Left ventricle myocardium inferior (tissue), 1 donor: ENCODE results near the gene CCBE1. TPM values are rescaled to one million over a fixed set of nuclear protein-coding genes. Genes with fewer than 3 reads are reported as not detected.
"Not testable (repeated sequence)": the region's sequence is repeated elsewhere in the genome, so short reads cannot be mapped to it uniquely, and the experiment has no call there.

ENCODE experiments used
- DNase-seq: peaks from one replicate; pipeline ENCODE4 v3.0.0-alpha.2; 2020
- H3K27ac ChIP-seq: fragments of 200-600 bp; replicated peaks from 2 replicates; pipeline ENCODE4 v1.8.0; 2021
- H3K27me3 ChIP-seq: fragments of 200-600 bp; 2 replicates; pipeline ENCODE4 v1.8.0; 2021; ENCODE audit warnings: low read depth
- H3K36me3 ChIP-seq: fragments of 200-600 bp; 2 replicates; pipeline ENCODE4 v1.8.0; 2021
- H3K4me1 ChIP-seq: fragments of 200-600 bp; 2 replicates; pipeline ENCODE4 v1.8.0; 2021
- H3K4me3 ChIP-seq: fragments of 200-600 bp; 2 replicates; pipeline ENCODE4 v1.8.0; 2021; ENCODE audit warnings: mild to moderate bottlenecking, moderate library complexity
- H3K9me3 ChIP-seq: fragments of 200-600 bp; replicated peaks from 2 replicates; pipeline ENCODE4 v1.8.0; 2021
- intact Hi-C: fragments of 100-400 bp; cut with micrococcal nuclease; formaldehyde crosslinking; loops from one replicate; pipeline ENCODE4 v1.11.0; 2022
- total RNA-seq: library from RNA; stranded (reverse); fragmentation: NEBNext Ultra II Directional; extraction: Animal tissue kit (Norgen Biotek cat#: 25700); gene quantifications from one replicate; pipeline ENCODE4 v1.2.1, GENCODE V29; 2021
- TF ChIP-seq, protein P1 (sequence below): fragments of 200-600 bp; IDR thresholded peaks from 2 replicates; pipeline ENCODE4 v1.8.0; 2021; ENCODE audit warnings: antibody characterized with exemption, mild to moderate bottlenecking, borderline replicate concordance
- donor health status: DM: no; HTN: yes; CAD: no; lungs with severe emphysema.

The CCBE1 gene
- total RNA-seq, 1 donor from 2014 or later: 3.2 TPM

- H3K27me3 ChIP-seq: no peaks in the 10 kb centered on the region
- DNase-seq: no peak
- H3K9me3 ChIP-seq: peaks cover 21% of the 10 kb centered on the region
- no peaks in the 10 kb centered on the region for H3K36me3 ChIP-seq
- TF ChIP-seq, protein P1, sequence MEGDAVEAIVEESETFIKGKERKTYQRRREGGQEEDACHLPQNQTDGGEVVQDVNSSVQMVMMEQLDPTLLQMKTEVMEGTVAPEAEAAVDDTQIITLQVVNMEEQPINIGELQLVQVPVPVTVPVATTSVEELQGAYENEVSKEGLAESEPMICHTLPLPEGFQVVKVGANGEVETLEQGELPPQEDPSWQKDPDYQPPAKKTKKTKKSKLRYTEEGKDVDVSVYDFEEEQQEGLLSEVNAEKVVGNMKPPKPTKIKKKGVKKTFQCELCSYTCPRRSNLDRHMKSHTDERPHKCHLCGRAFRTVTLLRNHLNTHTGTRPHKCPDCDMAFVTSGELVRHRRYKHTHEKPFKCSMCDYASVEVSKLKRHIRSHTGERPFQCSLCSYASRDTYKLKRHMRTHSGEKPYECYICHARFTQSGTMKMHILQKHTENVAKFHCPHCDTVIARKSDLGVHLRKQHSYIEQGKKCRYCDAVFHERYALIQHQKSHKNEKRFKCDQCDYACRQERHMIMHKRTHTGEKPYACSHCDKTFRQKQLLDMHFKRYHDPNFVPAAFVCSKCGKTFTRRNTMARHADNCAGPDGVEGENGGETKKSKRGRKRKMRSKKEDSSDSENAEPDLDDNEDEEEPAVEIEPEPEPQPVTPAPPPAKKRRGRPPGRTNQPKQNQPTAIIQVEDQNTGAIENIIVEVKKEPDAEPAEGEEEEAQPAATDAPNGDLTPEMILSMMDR: no peak
- H3K4me1 ChIP-seq: peaks cover 14% of the 10 kb centered on the region
- intact Hi-C loops: no loop called here
- no peak overlapping the region for H3K4me3 ChIP-seq
- no peak overlapping the region for H3K27ac ChIP-seq
These were observed 40.6 kb upstream of the CCBE1 start for GRCh38 chr18:59737776-59738300.

GRCh38 chr18:59737335-59737734, 40.1 kb upstream of the CCBE1 start:
- intact Hi-C loops, DNase-seq, H3K36me3 ChIP-seq, H3K4me3 ChIP-seq, H3K27ac ChIP-seq, H3K27me3 ChIP-seq: not testable (repeated sequence)
- peaks cover 21% of the 10 kb centered on the region for H3K9me3 ChIP-seq
- H3K4me1 ChIP-seq: peaks cover 13% of the 10 kb centered on the region

- DNase-seq: no peak
- H3K27me3 ChIP-seq: no peaks in the 10 kb centered on the region
- peaks cover 21% of the 10 kb centered on the region for H3K9me3 ChIP-seq
- TF ChIP-seq, protein P1: no peak
- no peak overlapping the region for H3K27ac ChIP-seq
- H3K4me3 ChIP-seq: no peak overlapping the region
- H3K36me3 ChIP-seq: no peaks in the 10 kb centered on the region
- intact Hi-C loops: no loop called here
- H3K4me1 ChIP-seq: peaks cover 13% of the 10 kb centered on the region
These were observed 38.8 kb upstream of the CCBE1 start for GRCh38 chr18:59736061-59736460.

- intact Hi-C loops: no loop called here
- TF ChIP-seq, protein P1: no peak
- no peak overlapping the region for H3K27ac ChIP-seq
These were observed 38.1 kb upstream of the CCBE1 start for GRCh38 chr18:59735269-59735860.

GRCh38 chr18:59733421-59733820, 36.2 kb upstream of the CCBE1 start:
- H3K27ac ChIP-seq: no peak overlapping the region
- no peak overlapping the region for H3K4me3 ChIP-seq
- DNase-seq: no peak
- H3K27me3 ChIP-seq: peaks cover 4% of the 10 kb centered on the region
- no peaks in the 10 kb centered on the region for H3K36me3 ChIP-seq
- intact Hi-C loops: no loop called here
- peaks cover 6% of the 10 kb centered on the region for H3K9me3 ChIP-seq
- peaks cover 13% of the 10 kb centered on the region for H3K4me1 ChIP-seq
- TF ChIP-seq, protein P1: no peak

More at GRCh38 chr18:59735269-59735860, 38.1 kb upstream of the CCBE1 start:
- peaks cover 21% of the 10 kb centered on the region for H3K9me3 ChIP-seq
- no peaks in the 10 kb centered on the region for H3K27me3 ChIP-seq
- peaks cover 13% of the 10 kb centered on the region for H3K4me1 ChIP-seq
- no peaks in the 10 kb centered on the region for H3K36me3 ChIP-seq
- DNase-seq: peak; percentile 25
- no peak overlapping the region for H3K4me3 ChIP-seq

- Histone ChIP-seq H3K4me3 (no peak overlapping the region), H3K4me1 (peaks cover 8% of the 10 kb centered on the region), H3K9me3 (no peaks in the 10 kb centered on the region), H3K27me3 (peaks cover 24% of the 10 kb centered on the region), H3K36me3 (no peaks in the 10 kb centered on the region), H3K27ac (no peak overlapping the region)
- intact Hi-C loops: no loop called here
- TF ChIP-seq, protein P1: no peak
- no peak for DNase-seq
These were observed 33.7 kb upstream of the CCBE1 start for GRCh38 chr18:59730896-59731295.
